GM12873 (cell line): ENCODE data around the gene GRID2.

Source experiments
- TF ChIP-seq, protein P1 (sequence below): IDR thresholded peaks from 2 replicates; pipeline ENCODE4 v1.5.1; 2012; ENCODE audit warnings: low read depth, mild to moderate bottlenecking, moderate library complexity, low read length, control low read depth; ENCODE audit not compliant: insufficient read depth; ENCODE audit errors: missing control alignments

The GRID2 gene

DNA sequence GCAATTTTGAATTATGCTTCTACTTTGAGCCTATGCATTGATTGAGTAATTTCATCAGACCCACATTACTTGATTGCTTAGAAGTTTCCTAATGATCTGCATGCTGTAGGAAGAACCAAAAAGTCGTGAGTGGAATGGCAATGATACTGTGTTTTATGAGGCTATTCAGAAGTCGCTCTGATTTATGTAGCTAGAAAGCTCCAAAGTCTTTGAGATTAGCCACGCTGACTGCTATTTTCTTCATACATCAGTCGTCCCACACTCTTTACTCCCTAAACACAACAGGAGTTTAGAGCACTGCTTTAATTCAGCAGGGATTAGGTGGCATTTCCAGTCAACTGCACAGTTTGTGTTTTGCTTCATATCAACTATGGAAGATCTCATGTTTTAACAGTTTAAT, 4.1 kb downstream of the GRID2 start:
- TF ChIP-seq, protein P1, sequence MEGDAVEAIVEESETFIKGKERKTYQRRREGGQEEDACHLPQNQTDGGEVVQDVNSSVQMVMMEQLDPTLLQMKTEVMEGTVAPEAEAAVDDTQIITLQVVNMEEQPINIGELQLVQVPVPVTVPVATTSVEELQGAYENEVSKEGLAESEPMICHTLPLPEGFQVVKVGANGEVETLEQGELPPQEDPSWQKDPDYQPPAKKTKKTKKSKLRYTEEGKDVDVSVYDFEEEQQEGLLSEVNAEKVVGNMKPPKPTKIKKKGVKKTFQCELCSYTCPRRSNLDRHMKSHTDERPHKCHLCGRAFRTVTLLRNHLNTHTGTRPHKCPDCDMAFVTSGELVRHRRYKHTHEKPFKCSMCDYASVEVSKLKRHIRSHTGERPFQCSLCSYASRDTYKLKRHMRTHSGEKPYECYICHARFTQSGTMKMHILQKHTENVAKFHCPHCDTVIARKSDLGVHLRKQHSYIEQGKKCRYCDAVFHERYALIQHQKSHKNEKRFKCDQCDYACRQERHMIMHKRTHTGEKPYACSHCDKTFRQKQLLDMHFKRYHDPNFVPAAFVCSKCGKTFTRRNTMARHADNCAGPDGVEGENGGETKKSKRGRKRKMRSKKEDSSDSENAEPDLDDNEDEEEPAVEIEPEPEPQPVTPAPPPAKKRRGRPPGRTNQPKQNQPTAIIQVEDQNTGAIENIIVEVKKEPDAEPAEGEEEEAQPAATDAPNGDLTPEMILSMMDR, result no peak

DNA sequence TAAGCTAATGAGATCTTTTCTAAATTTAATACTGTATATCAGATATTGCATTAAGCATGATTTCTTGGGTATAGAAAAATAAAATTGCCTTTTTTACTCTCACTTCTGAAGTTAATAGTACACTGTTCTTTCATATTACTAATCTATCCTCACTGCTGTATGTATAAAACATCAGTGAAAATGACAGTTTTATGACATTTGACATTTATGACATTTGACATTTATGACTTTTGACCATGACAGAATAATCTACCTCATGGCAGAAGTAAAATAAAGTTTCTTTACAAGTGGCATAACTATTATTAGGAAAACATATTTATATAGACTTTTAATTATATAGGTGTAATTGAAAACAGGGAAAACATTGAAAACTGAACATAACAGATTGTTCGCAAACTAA, 13.3 kb downstream of the GRID2 start:
- TF ChIP-seq, protein P1, result no peak

DNA sequence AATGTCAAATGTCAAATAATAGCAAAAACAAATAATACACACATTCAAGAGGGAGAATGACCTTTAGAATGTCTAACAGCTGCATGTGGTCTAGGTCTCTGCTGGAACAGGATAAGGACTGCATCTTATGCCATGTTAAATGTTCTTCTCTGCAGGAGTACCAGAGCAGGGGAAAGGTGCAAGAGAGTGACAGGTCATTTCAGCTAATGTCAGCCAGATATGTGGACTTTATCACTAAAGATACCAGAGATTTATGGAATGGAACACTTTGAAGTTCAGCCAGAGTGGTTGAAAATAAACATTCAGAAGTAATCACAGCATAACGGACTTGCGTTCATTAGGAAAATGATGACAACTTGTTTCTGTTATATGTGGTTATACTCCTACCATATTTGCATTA, 24.3 kb downstream of the GRID2 start:
- TF ChIP-seq, protein P1, result no peak

DNA sequence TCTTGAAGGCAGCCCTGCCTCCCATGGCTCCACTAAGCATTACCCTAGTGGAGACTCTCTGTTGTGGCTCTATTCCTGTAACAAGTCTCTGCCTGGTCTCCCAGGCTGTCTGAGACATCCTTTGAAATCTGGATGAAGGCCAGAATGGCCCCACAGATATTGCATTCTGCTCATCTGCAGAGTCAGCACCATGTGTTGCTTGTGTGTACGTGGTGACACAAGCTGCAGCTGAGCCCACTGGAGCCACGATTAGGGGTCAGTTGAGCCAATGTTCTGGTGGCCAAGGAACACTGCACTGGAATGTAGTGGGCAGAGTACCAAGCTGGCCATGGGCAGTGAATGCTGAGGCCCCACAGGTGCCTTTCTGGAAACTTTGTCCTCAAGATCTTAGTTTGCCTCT, 29.2 kb downstream of the GRID2 start:
- TF ChIP-seq, protein P1, result no peak

DNA sequence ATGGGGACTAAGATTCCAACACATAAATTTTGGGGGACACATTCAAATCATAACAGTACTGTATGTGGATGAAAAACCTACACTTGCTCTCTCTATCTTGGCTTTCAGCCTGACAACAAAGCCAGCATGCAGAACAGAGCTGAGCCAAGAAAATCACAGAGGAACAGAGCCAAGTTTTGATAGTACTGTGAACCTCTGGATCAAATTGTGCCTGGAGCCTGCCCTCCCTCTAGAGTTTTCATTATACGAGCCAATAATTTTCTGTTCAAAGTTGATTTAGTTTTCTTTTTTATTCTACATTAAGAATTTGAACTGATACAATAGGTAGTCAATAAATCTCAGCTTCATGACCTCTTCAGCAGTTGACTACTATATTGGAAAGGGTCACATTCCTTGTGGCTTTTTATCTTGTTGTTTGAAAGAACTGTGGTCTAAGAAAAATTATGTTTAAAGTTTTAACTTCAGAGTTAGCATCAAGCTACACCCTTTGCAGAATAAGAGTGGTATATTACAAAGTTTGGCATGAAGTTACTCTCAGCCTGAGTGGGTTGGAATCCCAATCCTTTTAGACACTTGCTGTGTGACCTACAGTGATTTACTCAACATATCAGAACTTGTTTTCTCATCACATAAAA, 31.1 kb downstream of the GRID2 start:
- TF ChIP-seq, protein P1, result no peak

DNA sequence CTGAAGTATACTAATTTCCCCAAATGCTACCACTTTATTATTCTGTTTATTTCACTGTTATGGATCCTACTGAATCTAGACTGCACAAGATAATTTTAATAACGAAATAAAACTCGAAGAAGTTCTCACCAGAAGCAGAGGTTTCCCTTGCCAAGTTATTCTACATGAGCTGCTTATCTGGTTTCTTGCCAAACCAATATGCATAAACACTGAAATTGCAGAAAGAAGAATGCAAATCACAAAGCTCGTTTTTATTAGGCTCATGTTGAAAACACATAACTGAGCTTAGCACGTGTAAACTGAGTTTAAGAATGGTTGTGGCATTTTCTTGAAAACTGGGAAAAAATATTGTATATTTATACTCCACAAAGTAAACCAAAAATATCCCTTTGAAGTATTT, 35.9 kb downstream of the GRID2 start:
- TF ChIP-seq, protein P1, result no peak

DNA sequence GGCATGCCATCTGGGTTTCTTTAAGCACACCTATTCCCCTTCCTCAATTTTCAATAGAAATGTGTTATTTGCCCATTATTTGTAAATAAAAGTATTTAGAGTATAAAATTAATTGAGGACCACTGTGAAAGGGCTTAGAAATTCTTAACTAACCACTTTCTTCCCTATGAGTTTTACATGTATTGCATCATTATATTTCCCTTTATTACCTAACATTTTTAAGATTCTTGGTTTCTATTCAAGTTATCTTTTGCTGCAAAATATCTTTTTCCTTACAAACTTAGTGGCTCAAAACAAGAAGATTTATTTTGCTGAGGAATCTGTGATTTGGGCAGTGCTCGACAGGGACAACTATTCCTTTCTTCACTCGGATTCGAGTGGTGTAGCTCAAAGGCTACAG, 40.5 kb downstream of the GRID2 start:
- TF ChIP-seq, protein P1, result no peak
